WTC11 (cell line): Measurements from ENCODE around the gene PRR19. TPM values are rescaled to one million over a fixed set of nuclear protein-coding genes. Genes with fewer than 3 reads are reported as not detected.

Experiments
- ATAC-seq: fragments of 200-7000 bp; cut with Tn5 transposase; 2 replicates; pipeline ENCODE4 v1.10.0; 2021; ENCODE audit warnings: mild to moderate bottlenecking, moderate library complexity
- CTCF ChIA-PET: fragments of 300-600 bp; sonication (Branson Sonifier 250); formaldehyde crosslinking; loops from one replicate; lab custom pipeline; 2021; ENCODE audit warnings: antibody characterized with exemption; lab: Charles Lee
- POLR2A ChIA-PET: fragments of 350-600 bp; sonication (Branson Sonifier 250); formaldehyde crosslinking; loops from one replicate; lab custom pipeline; 2021; ENCODE audit warnings: antibody characterized with exemption; lab: Charles Lee
- DNase-seq: peaks from one replicate; pipeline ENCODE4 v3.0.0; 2021; ENCODE audit warnings: low spot score
- H3K27ac Mint-ChIP-seq: 2 replicates; pipeline ENCODE4 v1.8.0; 2021; ENCODE audit warnings: mixed read lengths
- H3K27me3 Mint-ChIP-seq: 2 replicates; pipeline ENCODE4 v1.8.0; 2021; ENCODE audit warnings: low read depth, mild to moderate bottlenecking, moderate library complexity, mixed read lengths
- H3K36me3 Mint-ChIP-seq: 2 replicates; pipeline ENCODE4 v1.8.0; 2021; ENCODE audit warnings: mixed read lengths
- H3K4me1 Mint-ChIP-seq: 2 replicates; pipeline ENCODE4 v1.8.0; 2022; ENCODE audit warnings: mixed read lengths
- H3K4me3 Mint-ChIP-seq: 2 replicates; pipeline ENCODE4 v1.8.0; 2021; ENCODE audit warnings: mild to moderate bottlenecking, moderate library complexity, mixed read lengths
- H3K9me3 Mint-ChIP-seq: 2 replicates; pipeline ENCODE4 v1.8.0; 2021; ENCODE audit warnings: mixed read lengths
- ARID4B ChIP-seq: sonication (generic); formaldehyde crosslinking; IDR thresholded peaks from 2 replicates; pipeline ENCODE4 v1.8.0; 2023; ENCODE audit warnings: missing genetic modification reagents, mild to moderate bottlenecking, borderline replicate concordance
- CDX4 ChIP-seq: fragments of 250-450 bp; sonication (Bioruptor Pico); IDR thresholded peaks from 2 replicates; pipeline ENCODE4 v1.9.0; 2021; ENCODE audit warnings: moderate library complexity, mild to moderate bottlenecking, inconsistent platforms, borderline replicate concordance
- CREB1 ChIP-seq: sonication (generic); formaldehyde crosslinking; IDR thresholded peaks from 2 replicates; pipeline ENCODE4 v1.8.0; 2023; ENCODE audit warnings: mild to moderate bottlenecking, missing genetic modification reagents
- CREM ChIP-seq: sonication (generic); formaldehyde crosslinking; IDR thresholded peaks from 2 replicates; pipeline ENCODE4 v1.8.1; 2022; ENCODE audit warnings: mild to moderate bottlenecking, missing genetic modification reagents, moderate library complexity
- E2F1 ChIP-seq: sonication (generic); formaldehyde crosslinking; IDR thresholded peaks from 2 replicates; pipeline ENCODE4 v1.8.0; 2022; ENCODE audit warnings: mild to moderate bottlenecking, missing genetic modification reagents
- ELF4 ChIP-seq: sonication (generic); formaldehyde crosslinking; IDR thresholded peaks from 2 replicates; pipeline ENCODE4 v1.8.1; 2022; ENCODE audit warnings: low read depth, mild to moderate bottlenecking, moderate library complexity, missing genetic modification reagents
- ETV6 ChIP-seq: sonication (generic); formaldehyde crosslinking; IDR thresholded peaks from 2 replicates; pipeline ENCODE4 v1.8.1; 2022; ENCODE audit warnings: mild to moderate bottlenecking, missing genetic modification reagents
- FOXP1 ChIP-seq: sonication (generic); formaldehyde crosslinking; IDR thresholded peaks from 2 replicates; pipeline ENCODE4 v1.8.0; 2022; ENCODE audit warnings: missing genetic modification reagents, mild to moderate bottlenecking, moderate library complexity, borderline replicate concordance
- HMGA2 ChIP-seq: fragments of 250-450 bp; sonication (Bioruptor Pico); IDR thresholded peaks from 2 replicates; pipeline ENCODE4 v1.4.0; 2021; ENCODE audit warnings: mild to moderate bottlenecking, moderate library complexity
- MLX ChIP-seq: sonication (generic); formaldehyde crosslinking; IDR thresholded peaks from 2 replicates; pipeline ENCODE4 v1.8.1; 2023; ENCODE audit warnings: mild to moderate bottlenecking, missing genetic modification reagents, moderate library complexity
- NR3C1 ChIP-seq: sonication (generic); formaldehyde crosslinking; conservative IDR thresholded peaks from 2 replicates; pipeline ENCODE4 v1.8.1; 2023; ENCODE audit warnings: low read depth, mild to moderate bottlenecking, missing genetic modification reagents
- OVOL2 ChIP-seq: fragments of 250-450 bp; sonication (Bioruptor Pico); IDR thresholded peaks from 2 replicates; pipeline ENCODE4 v1.9.0; 2021; ENCODE audit warnings: mild to moderate bottlenecking, borderline replicate concordance
- RORB ChIP-seq: fragments of 250-450 bp; sonication (Bioruptor Pico); IDR thresholded peaks from 2 replicates; pipeline ENCODE4 v1.9.0; 2021; ENCODE audit warnings: mild to moderate bottlenecking
- SOX15 ChIP-seq: fragments of 250-450 bp; sonication (Bioruptor Pico); IDR thresholded peaks from 2 replicates; pipeline ENCODE4 v1.9.0; 2021; ENCODE audit warnings: mild to moderate bottlenecking
- TCF7 ChIP-seq: sonication (generic); formaldehyde crosslinking; IDR thresholded peaks from 2 replicates; pipeline ENCODE4 v1.8.0; 2022; ENCODE audit warnings: mild to moderate bottlenecking, low read depth, missing genetic modification reagents, moderate library complexity
- ZNF121 ChIP-seq: sonication (generic); formaldehyde crosslinking; IDR thresholded peaks from 2 replicates; pipeline ENCODE4 v1.8.0; 2023; ENCODE audit warnings: missing genetic modification reagents
- ZNF396 ChIP-seq: fragments of 250-450 bp; sonication (Bioruptor Pico); IDR thresholded peaks from 2 replicates; pipeline ENCODE4 v1.8.0; 2021; ENCODE audit warnings: mild to moderate bottlenecking, moderate library complexity, borderline replicate concordance
- ZNF423 ChIP-seq: fragments of 250-450 bp; sonication (Bioruptor Pico); IDR thresholded peaks from 2 replicates; pipeline ENCODE4 v2.1.2; 2022; ENCODE audit warnings: mild to moderate bottlenecking, moderate library complexity
- ZNF512 ChIP-seq: sonication (generic); formaldehyde crosslinking; IDR thresholded peaks from 2 replicates; pipeline ENCODE4 v1.8.1; 2022; ENCODE audit warnings: missing genetic modification reagents, borderline replicate concordance
- total RNA-seq: library from RNA; stranded (reverse); gene quantifications from 3 replicates; pipeline ENCODE4 v1.2.3, GENCODE V29; 2021
- TF ChIP-seq, protein P1 (sequence below): fragments of 200-600 bp; IDR thresholded peaks from 2 replicates; pipeline ENCODE4 v1.8.0; 2022; ENCODE audit warnings: antibody characterized with exemption

The PRR19 gene
- total RNA-seq, 1 experiment from 2014 or later, result 3.7 TPM

- H3K9me3 Mint-ChIP-seq, result no peaks in the 10 kb centered on the region
- CTCF ChIA-PET, result interaction anchor here (3.2 kb wide), 1 partner anchor 9 kb away, joined by 21 read pairs; no protein-coding TSS in a partner anchor
- peaks cover 22% of the 10 kb centered on the region for H3K4me1 Mint-ChIP-seq
- peaks cover 6% of the 10 kb centered on the region for H3K27me3 Mint-ChIP-seq
- DNase-seq, result no peak
- POLR2A ChIA-PET, result interaction anchor here (1.5 kb wide), 1 partner anchor 9 kb away, joined by 5 read pairs; no protein-coding TSS in a partner anchor
- 0 out of 2 replicates have a peak, but pooled peaks cover 2% of the 10 kb centered on the region for H3K36me3 Mint-ChIP-seq
- TF ChIP-seq ZNF423 (CRISPR knock-in tag) (0 out of 2 replicates have a peak, but pooled peaks have one; percentile 39), SOX15 (CRISPR knock-in tag) (no peak), E2F1 (no peak)
- TF ChIP-seq, protein P1, sequence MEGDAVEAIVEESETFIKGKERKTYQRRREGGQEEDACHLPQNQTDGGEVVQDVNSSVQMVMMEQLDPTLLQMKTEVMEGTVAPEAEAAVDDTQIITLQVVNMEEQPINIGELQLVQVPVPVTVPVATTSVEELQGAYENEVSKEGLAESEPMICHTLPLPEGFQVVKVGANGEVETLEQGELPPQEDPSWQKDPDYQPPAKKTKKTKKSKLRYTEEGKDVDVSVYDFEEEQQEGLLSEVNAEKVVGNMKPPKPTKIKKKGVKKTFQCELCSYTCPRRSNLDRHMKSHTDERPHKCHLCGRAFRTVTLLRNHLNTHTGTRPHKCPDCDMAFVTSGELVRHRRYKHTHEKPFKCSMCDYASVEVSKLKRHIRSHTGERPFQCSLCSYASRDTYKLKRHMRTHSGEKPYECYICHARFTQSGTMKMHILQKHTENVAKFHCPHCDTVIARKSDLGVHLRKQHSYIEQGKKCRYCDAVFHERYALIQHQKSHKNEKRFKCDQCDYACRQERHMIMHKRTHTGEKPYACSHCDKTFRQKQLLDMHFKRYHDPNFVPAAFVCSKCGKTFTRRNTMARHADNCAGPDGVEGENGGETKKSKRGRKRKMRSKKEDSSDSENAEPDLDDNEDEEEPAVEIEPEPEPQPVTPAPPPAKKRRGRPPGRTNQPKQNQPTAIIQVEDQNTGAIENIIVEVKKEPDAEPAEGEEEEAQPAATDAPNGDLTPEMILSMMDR, result no peak
- ATAC-seq, result no peak
- H3K27ac Mint-ChIP-seq, result no peak overlapping the region
- H3K4me3 Mint-ChIP-seq, result peak overlapping the region; percentile 80; the same call in 1 of the 2 replicates
Measured at GRCh38 chr19:42270346-42271044, 31.4 kb upstream of the PRR19 start.

GRCh38 chr19:42271045-42271419 lies 30.9 kb upstream of the PRR19 start:
- H3K9me3 Mint-ChIP-seq, result no peaks in the 10 kb centered on the region
- DNase-seq, result no peak
- TF ChIP-seq HMGA2 (CRISPR knock-in tag) (no peak), FOXP1 (no peak), MLX (CRISPR knock-in tag) (no peak), ZNF121 (CRISPR knock-in tag) (no peak), ETV6 (CRISPR knock-in tag) (no peak), TCF7 (CRISPR knock-in tag) (no peak)
- no peak overlapping the region for H3K4me3 Mint-ChIP-seq
- H3K4me1 Mint-ChIP-seq, result peaks cover 22% of the 10 kb centered on the region
- peaks cover 5% of the 10 kb centered on the region for H3K27me3 Mint-ChIP-seq
- POLR2A ChIA-PET, result no interaction called here
- 0 out of 2 replicates have a peak, but pooled peaks cover 2% of the 10 kb centered on the region for H3K36me3 Mint-ChIP-seq
- ATAC-seq, result no peak
- CTCF ChIA-PET, result interaction anchor here (3.2 kb wide), 1 partner anchor 9 kb away, joined by 21 read pairs; no protein-coding TSS in a partner anchor
- H3K27ac Mint-ChIP-seq, result peak overlapping the region; percentile 63; the same call in 1 of the 2 replicates

- DNase-seq (no peak), ATAC-seq (no peak)
- 0 out of 2 replicates have a peak, but pooled peaks cover 2% of the 10 kb centered on the region for H3K36me3 Mint-ChIP-seq
- peaks cover 22% of the 10 kb centered on the region for H3K4me1 Mint-ChIP-seq
- no peak overlapping the region for H3K4me3 Mint-ChIP-seq
- no peaks in the 10 kb centered on the region for H3K9me3 Mint-ChIP-seq
- no peak overlapping the region for H3K27ac Mint-ChIP-seq
- POLR2A ChIA-PET, result no interaction called here
- CTCF ChIA-PET, result interaction anchor here (3.2 kb wide), 1 partner anchor 8 kb away, joined by 21 read pairs; no protein-coding TSS in a partner anchor
- H3K27me3 Mint-ChIP-seq, result peaks cover 5% of the 10 kb centered on the region
- TF ChIP-seq ZNF396 (CRISPR knock-in tag) (no peak), RORB (no peak), ZNF512 (CRISPR knock-in tag) (no peak), OVOL2 (CRISPR knock-in tag) (no peak), ELF4 (no peak), ZNF423 (CRISPR knock-in tag) (no peak), ARID4B (no peak), CDX4 (no peak), NR3C1 (CRISPR knock-in tag) (no peak), CREB1 (CRISPR knock-in tag) (no peak), CREM (no peak)
Measured at GRCh38 chr19:42271861-42272534, 29.9 kb upstream of the PRR19 start.
